GM23248 (cell line): ENCODE measurements around the gene AGAP1.

Experiments
- EZH2 ChIP-seq: fragments of 200-600 bp; sonication (generic); IDR thresholded peaks from 2 replicates; pipeline ENCODE4 v1.6.1; 2018; ENCODE audit warnings: antibody characterized with exemption, mild to moderate bottlenecking; ENCODE audit not compliant: insufficient read depth, poor library complexity, severe bottlenecking
- EZH2phosphoT487 ChIP-seq: fragments of 200-600 bp; sonication (generic); IDR thresholded peaks from 2 replicates; pipeline ENCODE4 v1.6.1; 2018; ENCODE audit warnings: antibody characterized with exemption, moderate library complexity, mild to moderate bottlenecking, low read depth; ENCODE audit not compliant: insufficient read depth

GRCh38 chr2:235549735-235550377 is 56.0 kb downstream of the AGAP1 start:
- no peak for TF ChIP-seq EZH2phosphoT487
- no peak for TF ChIP-seq EZH2
